H1 (cell line): ENCODE measurements around the gene ZNF672. TPM values are rescaled to one million over a fixed set of nuclear protein-coding genes. Genes with fewer than 3 reads are reported as not detected.

Experiments used
- ASH2L ChIP-seq: fragments of 200-600, 300-600 bp; sonication (generic); IDR thresholded peaks from one replicate; pipeline ENCODE4 v1.7.1; 2017; ENCODE audit warnings: low read length
- CEBPB ChIP-seq: IDR thresholded peaks from 2 replicates; pipeline ENCODE4 v1.6.1; 2012; ENCODE audit warnings: low read depth, low read length
- CREB1 ChIP-seq: IDR thresholded peaks from 2 replicates; pipeline ENCODE4 v1.6.1; 2012; ENCODE audit warnings: inconsistent platforms
- FOSL1 ChIP-seq: IDR thresholded peaks from 2 replicates; pipeline ENCODE4 v1.6.1; 2011; ENCODE audit warnings: mild to moderate bottlenecking, low read depth, low read length, moderate library complexity; ENCODE audit not compliant: insufficient read depth
- HDAC2 ChIP-seq, 2 experiments: fragments of 300-600 bp in 1 of 2; sonication (generic) in 1 of 2; IDR thresholded peaks; 2 replicates each; pipeline ENCODE4 v1.6.1; 2011 to 2012; ENCODE audit warnings: low read depth in 2 of 2, low read length in 2 of 2, mild to moderate bottlenecking in 2 of 2, moderate library complexity in 2 of 2, borderline replicate concordance in 1 of 2, inconsistent platforms in 1 of 2
- HDAC6 ChIP-seq: IDR thresholded peaks from one replicate; pipeline ENCODE4 v1.7.1; 2012; ENCODE audit warnings: low read depth, mild to moderate bottlenecking, inconsistent platforms, low read length, moderate library complexity
- KDM5A ChIP-seq: fragments of 200-600 bp; IDR thresholded peaks from 2 replicates; pipeline ENCODE4 v1.7.1; 2012; ENCODE audit warnings: mild to moderate bottlenecking, low read length, inconsistent platforms, mixed read lengths
- MAFK ChIP-seq: IDR thresholded peaks from 2 replicates; pipeline ENCODE4 v1.6.1; 2012; ENCODE audit warnings: low read depth, mild to moderate bottlenecking, improper control_type of control experiment, low read length
- RBBP5 ChIP-seq: IDR thresholded peaks from 2 replicates; pipeline ENCODE4 v1.7.1; 2012; ENCODE audit warnings: low read depth, mild to moderate bottlenecking, inconsistent platforms, low read length, moderate library complexity, borderline replicate concordance
- SIN3A ChIP-seq, 2 experiments: IDR thresholded peaks in 1 of 2; conservative IDR thresholded peaks in 1 of 2; 2 replicates each; pipeline ENCODE4 v1.6.1; 2011 to 2012; ENCODE audit warnings: low read length in 2 of 2, improper control_type of control experiment in 1 of 2, low read depth in 1 of 2, mild to moderate bottlenecking in 1 of 2
- SIRT6 ChIP-seq: IDR thresholded peaks from one replicate; pipeline ENCODE4 v1.7.1; 2012; ENCODE audit warnings: low read length, inconsistent platforms
- SIX5 ChIP-seq: IDR thresholded peaks from 2 replicates; pipeline ENCODE4 v1.6.1; 2011; ENCODE audit warnings: mild to moderate bottlenecking, low read depth, low read length
- SP4 ChIP-seq: IDR thresholded peaks from 2 replicates; pipeline ENCODE4 v1.6.1; 2012; ENCODE audit warnings: low read length, inconsistent platforms
- TBP ChIP-seq: IDR thresholded peaks from 2 replicates; pipeline ENCODE4 v1.6.1; 2011; ENCODE audit warnings: low read depth, low read length, improper control_type of control experiment
- TEAD4 ChIP-seq: IDR thresholded peaks from 2 replicates; pipeline ENCODE4 v1.6.1; 2012; ENCODE audit warnings: low read depth, low read length, inconsistent platforms, mixed read lengths
- polyA plus RNA-seq, 7 experiments: library from polyadenylated mRNA; depleted of rRNA in 3 of 7; stranded (reverse) in 5 of 7; unstranded in 2 of 7; fragments of >200 nt in 5 of 7; fragments of 200-250 nt in 2 of 7; gene quantifications; 1 replicate in 5 of 7; 2 replicates in 1 of 7; 4 replicates in 1 of 7; pipeline versions ENCODE4 v1.2.1 to v1.2.3, GENCODE V29; 2011 to 2013; ENCODE audit warnings: missing spikeins in 2 of 7, mixed read lengths in 2 of 7
- total RNA-seq: library from RNA; stranded (reverse); fragmentation: NEBNext Ultra II Directional; extraction: Animal tissue kit (Norgen Biotek cat#: 25700); gene quantifications from 2 replicates; pipeline ENCODE4 v1.2.1, GENCODE V29; 2021

Gene ZNF672
- total and polyA plus RNA-seq, 2 of the 8 experiments (the other 6 are each of a cell fraction or from before 2014, with no cell fraction given) = 30.7 to 40.4 TPM

DNA sequence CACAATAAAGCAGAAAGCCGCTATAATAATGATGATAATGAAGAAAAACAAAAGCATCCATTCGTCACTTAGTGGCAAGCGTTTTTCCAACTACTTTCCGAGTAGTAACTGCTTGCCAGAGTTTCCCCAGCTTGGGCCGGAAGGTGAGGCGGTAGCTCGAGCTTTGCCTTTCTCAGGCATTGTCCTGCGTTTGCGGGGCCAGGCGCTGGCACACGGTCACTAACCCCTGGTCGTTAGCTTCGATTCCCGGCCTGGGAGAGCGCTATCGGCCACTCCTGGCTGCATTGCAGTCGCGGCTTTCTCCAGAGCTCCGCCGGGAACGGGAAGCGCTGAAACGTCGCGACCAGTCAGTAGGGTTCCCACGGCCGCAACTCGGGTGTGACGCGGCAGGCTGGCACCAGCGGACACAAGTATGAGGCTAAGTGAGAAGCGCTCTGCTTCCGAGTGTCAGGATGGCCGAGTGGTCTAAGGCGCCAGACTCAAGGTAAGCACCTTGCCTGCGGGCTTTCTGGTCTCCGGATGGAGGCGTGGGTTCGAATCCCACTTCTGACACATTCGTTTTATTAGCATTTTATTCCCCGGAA, 35.5 kb downstream of the ZNF672 start (continued):
- TF ChIP-seq SIX5 = no peak
- no peak for TF ChIP-seq FOSL1
- no peak for TF ChIP-seq HDAC6
- no peak for TF ChIP-seq SIRT6
- peak; percentile 99 for TF ChIP-seq RBBP5
- peak; percentile 82; the same call in 1 of the 2 replicates for TF ChIP-seq MAFK
- TF ChIP-seq ASH2L = peak; percentile 99
- TF ChIP-seq TBP = peak; percentile 97
- peak; percentile 66 for TF ChIP-seq CEBPB
- TF ChIP-seq TEAD4 = peak; percentile 78
- no peak for TF ChIP-seq SP4
- peak; percentile 91 for TF ChIP-seq CREB1
- TF ChIP-seq HDAC2 (IDR thresholded peaks at IDR 0.05; ENCODE audit: borderline replicate concordance in 1 of 2, low read depth in 2 of 2, low read length in 2 of 2) = peak in 1 of 2 experiments; percentile 75; a peak in 1 of 4 replicates
- peak in 1 of 2 experiments; percentile 83; a peak in 1 of 4 replicates for TF ChIP-seq SIN3A (conservative IDR thresholded peaks at IDR 0.05 in 1 of 2, IDR thresholded peaks at IDR 0.05 in 1 of 2; ENCODE audit: low read depth in 1 of 2, low read length in 2 of 2)
- TF ChIP-seq KDM5A = no peak
